ENCODE measurements around the gene GABARAPL1. TPM values are rescaled to one million over a fixed set of nuclear protein-coding genes. Genes with fewer than 3 reads are reported as not detected.

GABARAPL1 gene
- 31.2 to 48.6 TPM (median 43.5 TPM) in 5 replicates for total RNA-seq (2022; extraction: Qiagen RNA extraction; ENCODE audit: low read depth)

DNA sequence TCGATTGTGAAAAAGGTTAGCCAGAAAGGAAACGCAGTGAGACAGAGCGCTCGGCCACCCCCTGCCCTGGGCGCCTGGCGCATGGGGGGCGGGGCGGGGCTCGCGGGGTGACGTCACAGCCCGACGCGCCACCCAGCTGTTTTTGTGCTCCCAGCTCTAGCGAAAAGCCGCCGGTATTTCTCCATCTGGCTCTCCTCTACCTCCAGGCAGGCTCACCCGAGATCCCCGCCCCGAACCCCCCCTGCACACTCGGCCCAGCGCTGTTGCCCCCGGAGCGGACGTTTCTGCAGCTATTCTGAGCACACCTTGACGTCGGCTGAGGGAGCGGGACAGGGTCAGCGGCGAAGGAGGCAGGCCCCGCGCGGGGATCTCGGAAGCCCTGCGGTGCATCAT lies at the start of gene GABARAPL1:
Gene GABARAPL1, plus strand, starts transcription at position 139 of the 393 bp plus-strand sequence. Its CDS starts 253 bp downstream, at position 392.

GRCh38 chr12:10171973-10172728 lies 40.5 kb upstream of the GABARAPL1 start, which contains the start of gene OLR1:
TSS of gene OLR1 (minus strand) at chr12:10172132. CDS start at chr12:10172077, 55 bp downstream.

DNA sequence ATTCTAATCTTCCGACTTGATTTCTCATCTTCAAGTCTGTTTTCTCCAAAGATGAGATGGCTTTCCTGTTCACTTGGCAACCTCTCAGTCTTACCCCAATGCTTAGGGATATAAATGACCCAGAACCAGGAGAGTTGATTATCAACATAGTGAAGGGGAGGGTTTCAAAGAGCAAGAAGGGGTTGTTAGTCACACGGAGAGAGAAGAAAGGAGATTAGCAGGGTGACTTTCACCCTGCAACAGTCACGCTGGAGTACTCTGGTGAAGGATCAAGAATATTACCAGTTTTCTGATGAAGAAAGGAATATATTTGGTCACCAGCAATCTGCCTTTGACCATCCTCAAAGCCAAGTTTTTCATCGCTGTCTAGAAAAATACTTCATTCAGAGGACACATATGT lies 33.9 kb upstream of the GABARAPL1 start, which contains the start of gene TMEM52B:
Gene TMEM52B, plus strand, starts transcription at position 212 of the 400 bp plus-strand sequence. CDS start 543 bp downstream, outside the sequence.

Other genes starting within 250 kb of the GABARAPL1 start
- gene CLEC12A, start 241.5 kb upstream of the GABARAPL1 start, total RNA-seq (2022; extraction: Qiagen RNA extraction; ENCODE audit: low read depth) = not detected in 5 replicates
- not detected in 5 replicates for gene CLEC1B, start 213.8 kb upstream of the GABARAPL1 start, total RNA-seq (2022; extraction: Qiagen RNA extraction; ENCODE audit: low read depth)
- gene CLEC12B, start 202.2 kb upstream of the GABARAPL1 start, total RNA-seq (2022; extraction: Qiagen RNA extraction; ENCODE audit: low read depth) = not detected in 5 replicates
- gene CLEC9A, start 182.2 kb upstream of the GABARAPL1 start, total RNA-seq (2022; extraction: Qiagen RNA extraction; ENCODE audit: low read depth) = not detected in 5 replicates
- not detected in 5 replicates for gene CLEC1A, start 113.9 kb upstream of the GABARAPL1 start, total RNA-seq (2022; extraction: Qiagen RNA extraction; ENCODE audit: low read depth)
- not detected in 5 replicates for gene CLEC7A, start 82.7 kb upstream of the GABARAPL1 start, total RNA-seq (2022; extraction: Qiagen RNA extraction; ENCODE audit: low read depth)
- 1.0 to 2.1 TPM (median 1.2 TPM) in 5 replicates for gene OLR1, start 40.7 kb upstream of the GABARAPL1 start, total RNA-seq (2022; extraction: Qiagen RNA extraction; ENCODE audit: low read depth)
- 0.05 to 0.18 TPM (median 0.13 TPM) in 4 of 5 replicates, not detected in the other for gene TMEM52B, start 33.8 kb upstream of the GABARAPL1 start, total RNA-seq (2022; extraction: Qiagen RNA extraction; ENCODE audit: low read depth)
- gene KLRD1, start 95.0 kb downstream of the GABARAPL1 start, total RNA-seq (2022; extraction: Qiagen RNA extraction; ENCODE audit: low read depth) = not detected in 5 replicates
- gene KLRK1, start 177.2 kb downstream of the GABARAPL1 start, total RNA-seq (2022; extraction: Qiagen RNA extraction; ENCODE audit: low read depth) = 0.09 to 0.12 TPM in 2 of 5 replicates, not detected in the others
- gene KLRC4, start 196.9 kb downstream of the GABARAPL1 start, total RNA-seq (2022; extraction: Qiagen RNA extraction; ENCODE audit: low read depth) = not detected in 5 replicates
- 0.31 to 0.37 TPM (median 0.32 TPM) in 3 of 5 replicates, not detected in the others for gene KLRC3, start 207.7 kb downstream of the GABARAPL1 start, total RNA-seq (2022; extraction: Qiagen RNA extraction; ENCODE audit: low read depth)
- gene KLRC2, start 223.1 kb downstream of the GABARAPL1 start, total RNA-seq (2022; extraction: Qiagen RNA extraction; ENCODE audit: low read depth) = 0.87 to 2.1 TPM (median 1.4 TPM) in 5 replicates
- gene KLRC1, start 240.5 kb downstream of the GABARAPL1 start, total RNA-seq (2022; extraction: Qiagen RNA extraction; ENCODE audit: low read depth) = not detected in 5 replicates

Data from A549 treated with RU486 at 1 μM for 4 hours (cell line).